Neural cell (in vitro differentiated cells): ENCODE data around the gene CASR. TPM values are rescaled to one million over a fixed set of nuclear protein-coding genes. Genes with fewer than 3 reads are reported as not detected.

Experiments
- H2AFZ ChIP-seq: fragments of 200-600, 300-800 bp; sonication (generic), shearing (Covaris generic); 2 replicates; pipeline ENCODE4 v1.6.0; 2014; ENCODE audit warnings: low read depth, mild to moderate bottlenecking, antibody characterized with exemption, low read length, moderate library complexity
- H3F3A ChIP-seq: fragments of 200-600 bp; shearing (Covaris generic); 2 replicates; pipeline ENCODE4 v1.6.1; 2016; ENCODE audit warnings: mild to moderate bottlenecking, moderate library complexity, mixed read lengths, antibody characterized with exemption, low read length; ENCODE audit not compliant: insufficient read depth, poor library complexity, severe bottlenecking
- H3K27ac ChIP-seq: fragments of 200-600, 300-800 bp; sonication (generic), shearing (Covaris generic); 2 replicates; pipeline ENCODE4 v1.5.1; 2014; ENCODE audit warnings: mild to moderate bottlenecking, low read length, moderate library complexity
- H3K27me3 ChIP-seq: fragments of 300-800, 200-600 bp; sonication (generic), shearing (Covaris generic); 2 replicates; pipeline ENCODE4 v1.6.0; 2014; ENCODE audit warnings: mild to moderate bottlenecking, low read depth, low read length, moderate library complexity; ENCODE audit not compliant: insufficient read depth
- H3K36me3 ChIP-seq: fragments of 300-800, 200-600 bp; sonication (generic), shearing (Covaris generic); 2 replicates; pipeline ENCODE4 v1.5.1; 2014; ENCODE audit warnings: mild to moderate bottlenecking, antibody characterized with exemption, low read length, moderate library complexity; ENCODE audit not compliant: insufficient read depth
- H3K4me2 ChIP-seq: fragments of 300-800, 200-600 bp; sonication (generic), shearing (Covaris generic); 2 replicates; pipeline ENCODE4 v1.6.0; 2014; ENCODE audit warnings: mild to moderate bottlenecking, low read length
- H3K4me3 ChIP-seq: fragments of 300-800, 200-600 bp; sonication (generic), shearing (Covaris generic); 2 replicates; pipeline ENCODE4 v1.5.1; 2014; ENCODE audit warnings: mild to moderate bottlenecking, low read length, moderate library complexity
- H3K79me2 ChIP-seq: fragments of 200-600 bp; shearing (Covaris generic); replicated peaks from 2 replicates; pipeline ENCODE4 v1.6.0; 2014; ENCODE audit warnings: mild to moderate bottlenecking, low read length, moderate library complexity; ENCODE audit not compliant: insufficient read depth
- H3K9ac ChIP-seq: fragments of 300-800, 200-600 bp; sonication (generic), shearing (Covaris generic); 2 replicates; pipeline ENCODE4 v1.6.1; 2016; ENCODE audit warnings: mild to moderate bottlenecking, low read length, mixed read lengths
- H3K9me2 ChIP-seq: fragments of 200-600 bp; shearing (Covaris generic); 2 replicates; pipeline ENCODE4 v1.6.1; 2016; ENCODE audit warnings: mild to moderate bottlenecking, low read length, mixed read lengths; ENCODE audit not compliant: insufficient read depth
- H3K9me3 ChIP-seq: fragments of 200-600, 300-800 bp; sonication (generic), shearing (Covaris generic); 2 replicates; pipeline ENCODE4 v1.6.1; 2016; ENCODE audit warnings: mild to moderate bottlenecking, mixed run types, low read length, moderate library complexity, mixed read lengths
- H4K20me1 ChIP-seq: fragments of 200-600 bp; shearing (Covaris generic); 2 replicates; pipeline ENCODE4 v1.6.1; 2016; ENCODE audit warnings: mild to moderate bottlenecking, mixed run types; ENCODE audit not compliant: insufficient read depth
- EP300 ChIP-seq: fragments of 450-650 bp; conservative IDR thresholded peaks from 2 replicates; pipeline ENCODE4 v1.6.1; 2014; ENCODE audit warnings: antibody characterized with exemption, mild to moderate bottlenecking, moderate library complexity; ENCODE audit not compliant: poor library complexity, severe bottlenecking
- EZH2 ChIP-seq: fragments of 200-600, 300-800 bp; shearing (Covaris generic), sonication (generic); IDR thresholded peaks from 2 replicates; pipeline ENCODE4 v1.6.1; 2014; ENCODE audit warnings: antibody characterized with exemption, low read length, borderline replicate concordance, mild to moderate bottlenecking; ENCODE audit not compliant: insufficient read depth, poor library complexity, severe bottlenecking
- MXI1 ChIP-seq: fragments of 450-650 bp; conservative IDR thresholded peaks from 2 replicates; pipeline ENCODE4 v1.6.1; 2014; ENCODE audit warnings: antibody characterized with exemption, mild to moderate bottlenecking; ENCODE audit not compliant: poor library complexity, severe bottlenecking
- POLR2AphosphoS5 ChIP-seq: IDR thresholded peaks from 2 replicates; pipeline ENCODE4 v1.6.1; 2012
- RAD21 ChIP-seq: fragments of 450-650 bp; conservative IDR thresholded peaks from 2 replicates; pipeline ENCODE4 v1.6.1; 2014; ENCODE audit warnings: antibody characterized with exemption, mild to moderate bottlenecking, moderate library complexity
- REST ChIP-seq: IDR thresholded peaks from 2 replicates; pipeline ENCODE4 v1.6.1; 2012; ENCODE audit warnings: borderline replicate concordance
- SMC3 ChIP-seq: fragments of 450-650 bp; conservative IDR thresholded peaks from 2 replicates; pipeline ENCODE4 v1.6.1; 2014; ENCODE audit warnings: antibody characterized with exemption, mild to moderate bottlenecking, moderate library complexity; ENCODE audit not compliant: poor library complexity
- TAF1 ChIP-seq: IDR thresholded peaks from 2 replicates; pipeline ENCODE4 v1.6.1; 2012; ENCODE audit warnings: low read depth
- polyA plus RNA-seq: library from polyadenylated mRNA; depleted of rRNA; stranded (reverse); fragments of >200 nt; gene quantifications from 2 replicates; pipeline ENCODE4 v1.2.3, GENCODE V29; 2014
- TF ChIP-seq, protein P1 (sequence below): fragments of 450-650 bp; IDR thresholded peaks from 2 replicates; pipeline ENCODE4 v1.5.1; 2014; ENCODE audit warnings: antibody characterized with exemption, mild to moderate bottlenecking, moderate library complexity; ENCODE audit not compliant: poor library complexity, severe bottlenecking

Gene CASR
- polyA plus RNA-seq, 1 donor from 2014 or later: not detected

DNA sequence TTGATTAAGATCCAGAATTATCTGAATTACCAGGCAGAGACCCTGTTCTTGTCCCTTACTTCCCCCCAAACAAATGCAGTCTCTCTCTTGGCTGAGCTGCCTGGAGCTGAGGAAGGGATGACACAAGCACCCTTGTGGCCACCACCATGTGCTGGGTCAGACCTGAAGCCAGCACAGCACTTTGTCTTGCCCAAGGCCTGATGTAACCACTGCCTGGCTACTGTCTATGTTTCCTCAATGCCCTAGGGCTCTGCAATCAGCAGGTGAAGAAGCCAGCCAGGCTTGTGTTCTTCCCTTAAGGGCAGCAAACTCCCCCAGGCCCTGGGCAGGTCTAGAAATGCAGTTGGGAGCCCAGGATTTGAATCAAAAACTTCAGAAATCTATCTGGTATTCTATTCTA is 15.8 kb upstream of the CASR start:
- no peaks in the 10 kb centered on the region for H3K27me3 ChIP-seq
- TF ChIP-seq REST: no peak
- TF ChIP-seq, protein P1, sequence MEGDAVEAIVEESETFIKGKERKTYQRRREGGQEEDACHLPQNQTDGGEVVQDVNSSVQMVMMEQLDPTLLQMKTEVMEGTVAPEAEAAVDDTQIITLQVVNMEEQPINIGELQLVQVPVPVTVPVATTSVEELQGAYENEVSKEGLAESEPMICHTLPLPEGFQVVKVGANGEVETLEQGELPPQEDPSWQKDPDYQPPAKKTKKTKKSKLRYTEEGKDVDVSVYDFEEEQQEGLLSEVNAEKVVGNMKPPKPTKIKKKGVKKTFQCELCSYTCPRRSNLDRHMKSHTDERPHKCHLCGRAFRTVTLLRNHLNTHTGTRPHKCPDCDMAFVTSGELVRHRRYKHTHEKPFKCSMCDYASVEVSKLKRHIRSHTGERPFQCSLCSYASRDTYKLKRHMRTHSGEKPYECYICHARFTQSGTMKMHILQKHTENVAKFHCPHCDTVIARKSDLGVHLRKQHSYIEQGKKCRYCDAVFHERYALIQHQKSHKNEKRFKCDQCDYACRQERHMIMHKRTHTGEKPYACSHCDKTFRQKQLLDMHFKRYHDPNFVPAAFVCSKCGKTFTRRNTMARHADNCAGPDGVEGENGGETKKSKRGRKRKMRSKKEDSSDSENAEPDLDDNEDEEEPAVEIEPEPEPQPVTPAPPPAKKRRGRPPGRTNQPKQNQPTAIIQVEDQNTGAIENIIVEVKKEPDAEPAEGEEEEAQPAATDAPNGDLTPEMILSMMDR: no peak
- no peak for TF ChIP-seq MXI1
- no peak for TF ChIP-seq SMC3

GRCh38 chr3:122168044-122168443 is 15.4 kb upstream of the CASR start:
- TF ChIP-seq POLR2AphosphoS5: no peak
- no peak for TF ChIP-seq RAD21
- TF ChIP-seq TAF1: no peak
- TF ChIP-seq REST: no peak
- no peak for TF ChIP-seq SMC3
- TF ChIP-seq, protein P1: no peak
- TF ChIP-seq MXI1: no peak
- no peak for TF ChIP-seq EZH2
- TF ChIP-seq EP300: no peak
- Histone ChIP-seq H2AFZ (no peak overlapping the region), H3K27ac (no peak overlapping the region), H4K20me1 (no peaks in the 10 kb centered on the region), H3K4me2 (no peak overlapping the region), H3K4me3 (no peak overlapping the region), H3K27me3 (no peaks in the 10 kb centered on the region), H3F3A (no peaks in the 10 kb centered on the region), H3K79me2 (no peaks in the 10 kb centered on the region), H3K9me2 (no peaks in the 10 kb centered on the region), H3K36me3 (no peaks in the 10 kb centered on the region), H3K9ac (no peak overlapping the region), H3K9me3 (no peaks in the 10 kb centered on the region)

More for the DNA sequence above, 15.8 kb upstream of the CASR start:
- no peak overlapping the region for H3K27ac ChIP-seq
- H3F3A ChIP-seq: no peaks in the 10 kb centered on the region
- no peaks in the 10 kb centered on the region for H3K9me2 ChIP-seq
- H3K9me3 ChIP-seq: no peaks in the 10 kb centered on the region
- no peak overlapping the region for H3K4me2 ChIP-seq
- H2AFZ ChIP-seq: no peak overlapping the region
- H4K20me1 ChIP-seq: no peaks in the 10 kb centered on the region
- no peaks in the 10 kb centered on the region for H3K36me3 ChIP-seq
- no peak overlapping the region for H3K4me3 ChIP-seq
- H3K9ac ChIP-seq: no peak overlapping the region
- no peaks in the 10 kb centered on the region for H3K79me2 ChIP-seq
